Measurements from ENCODE around the gene MED13L. TPM values are rescaled to one million over a fixed set of nuclear protein-coding genes. Genes with fewer than 3 reads are reported as not detected.

MED13L gene
- total RNA-seq, 1 experiment from 2014 or later = 94.1 TPM

DNA sequence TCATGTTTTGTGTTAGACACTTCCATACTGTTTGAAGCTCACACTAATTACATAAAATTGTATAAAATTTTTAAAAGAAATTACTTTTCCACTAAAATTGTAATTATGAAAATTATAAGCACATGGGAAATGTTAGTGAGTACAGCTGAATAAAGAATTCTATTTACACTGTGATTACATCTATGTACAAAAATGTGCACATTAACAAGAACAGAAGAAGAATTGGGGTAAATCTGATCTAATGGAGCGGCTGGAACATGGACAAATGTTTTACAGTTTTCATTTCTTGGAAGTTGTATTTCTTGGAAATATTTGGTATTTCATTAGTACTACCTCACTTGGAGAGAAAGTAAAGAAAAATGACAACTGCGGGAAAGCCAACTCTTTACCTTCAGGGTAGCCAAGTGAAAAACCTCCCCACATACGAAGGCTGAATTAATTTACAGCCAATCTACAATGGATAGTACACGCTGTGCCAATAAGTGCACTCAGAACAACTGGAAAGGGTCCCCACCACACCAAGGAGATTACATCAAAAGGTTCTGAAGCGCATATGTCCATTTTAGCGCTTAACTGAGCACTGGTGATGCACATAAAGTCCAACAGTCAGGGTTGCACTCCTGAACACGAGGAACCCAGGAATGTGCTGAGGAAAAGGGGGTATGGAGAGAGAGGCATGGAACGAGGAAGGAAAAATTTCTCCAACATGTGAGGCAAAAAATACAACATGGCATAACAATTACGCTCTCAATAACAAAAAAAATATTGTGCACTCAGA lies 17.5 kb downstream of the MED13L start:
- CTCF ChIA-PET = no interaction called here
- Histone ChIP-seq H3K36me3 (ENCODE audit: insufficient read depth, low read length, poor library complexity, severe bottlenecking) (no peaks in the 10 kb centered on the region), H3K4me1 (ENCODE audit: insufficient read depth, low read length, poor library complexity, severe bottlenecking) (peaks cover 50% of the 10 kb centered on the region), H3K27ac (ENCODE audit: low read depth, low read length, poor library complexity, severe bottlenecking) (no peak overlapping the region), H3K9me3 (ENCODE audit: low read depth, low read length, poor library complexity, severe bottlenecking) (no peaks in the 10 kb centered on the region), H3K27me3 (replicated peaks; ENCODE audit: insufficient read depth, low read depth, low read length, poor library complexity) (no peaks in the 10 kb centered on the region), H3K4me3 (ENCODE audit: low read depth, low read length, poor library complexity, severe bottlenecking) (no peak overlapping the region)
- DNase-seq (ENCODE audit: low spot score) = no peak
- TF ChIP-seq EZH2 (IDR thresholded peaks at IDR 0.05; ENCODE audit: borderline replicate concordance, low read depth, low read length, poor library complexity, severe bottlenecking) = no peak
- TF ChIP-seq, protein P1, sequence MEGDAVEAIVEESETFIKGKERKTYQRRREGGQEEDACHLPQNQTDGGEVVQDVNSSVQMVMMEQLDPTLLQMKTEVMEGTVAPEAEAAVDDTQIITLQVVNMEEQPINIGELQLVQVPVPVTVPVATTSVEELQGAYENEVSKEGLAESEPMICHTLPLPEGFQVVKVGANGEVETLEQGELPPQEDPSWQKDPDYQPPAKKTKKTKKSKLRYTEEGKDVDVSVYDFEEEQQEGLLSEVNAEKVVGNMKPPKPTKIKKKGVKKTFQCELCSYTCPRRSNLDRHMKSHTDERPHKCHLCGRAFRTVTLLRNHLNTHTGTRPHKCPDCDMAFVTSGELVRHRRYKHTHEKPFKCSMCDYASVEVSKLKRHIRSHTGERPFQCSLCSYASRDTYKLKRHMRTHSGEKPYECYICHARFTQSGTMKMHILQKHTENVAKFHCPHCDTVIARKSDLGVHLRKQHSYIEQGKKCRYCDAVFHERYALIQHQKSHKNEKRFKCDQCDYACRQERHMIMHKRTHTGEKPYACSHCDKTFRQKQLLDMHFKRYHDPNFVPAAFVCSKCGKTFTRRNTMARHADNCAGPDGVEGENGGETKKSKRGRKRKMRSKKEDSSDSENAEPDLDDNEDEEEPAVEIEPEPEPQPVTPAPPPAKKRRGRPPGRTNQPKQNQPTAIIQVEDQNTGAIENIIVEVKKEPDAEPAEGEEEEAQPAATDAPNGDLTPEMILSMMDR (conservative IDR thresholded peaks at IDR 0.05; ENCODE audit: low read depth, low read length) = no peak
- BruUV-seq (replicated peaks) = no TSS peak
- POLR2A ChIA-PET (ENCODE audit: low non-redundant PET) = no interaction called here
- intact Hi-C loops (cut with micrococcal nuclease; ENCODE audit: unreplicated experiment) = no loop called here

DNA sequence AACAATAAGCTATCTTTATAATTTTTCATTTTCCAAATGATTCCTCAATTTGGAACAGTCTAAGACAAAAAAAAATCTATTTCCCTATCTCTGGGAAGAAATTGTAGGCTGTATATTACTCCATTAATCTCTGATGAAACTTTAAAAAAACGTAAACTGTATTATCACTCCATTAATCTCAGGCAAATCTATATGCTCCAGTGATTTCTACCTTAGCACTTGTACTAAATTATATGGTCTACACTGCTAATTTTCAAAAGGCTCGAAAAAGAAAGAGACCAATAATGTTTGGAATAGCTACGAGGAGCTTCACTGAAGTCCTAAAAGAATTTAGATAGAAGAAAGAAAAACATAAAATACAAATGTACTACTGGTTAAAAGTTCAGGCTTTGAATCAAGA lies 19.7 kb downstream of the MED13L start:
- peaks cover 2% of the 10 kb centered on the region for H3K9me3 ChIP-seq (ENCODE audit: low read depth, low read length, poor library complexity, severe bottlenecking)
- no peaks in the 10 kb centered on the region for H3K36me3 ChIP-seq (ENCODE audit: insufficient read depth, low read length, poor library complexity, severe bottlenecking)
- no peak for DNase-seq (ENCODE audit: low spot score)
- no peak for TF ChIP-seq EZH2 (IDR thresholded peaks at IDR 0.05; ENCODE audit: borderline replicate concordance, low read depth, low read length, poor library complexity, severe bottlenecking)
- TF ChIP-seq, protein P1 (conservative IDR thresholded peaks at IDR 0.05; ENCODE audit: low read depth, low read length) = no peak
- CTCF ChIA-PET = no interaction called here
- no peaks in the 10 kb centered on the region for H3K27me3 ChIP-seq (replicated peaks; ENCODE audit: insufficient read depth, low read depth, low read length, poor library complexity)
- intact Hi-C loops (cut with micrococcal nuclease; ENCODE audit: unreplicated experiment) = no loop called here
- no peak overlapping the region for H3K27ac ChIP-seq (ENCODE audit: low read depth, low read length, poor library complexity, severe bottlenecking)
- peaks cover 30% of the 10 kb centered on the region for H3K4me1 ChIP-seq (ENCODE audit: insufficient read depth, low read length, poor library complexity, severe bottlenecking)
- no TSS peak for BruUV-seq (replicated peaks)
- POLR2A ChIA-PET (ENCODE audit: low non-redundant PET) = interaction anchor here (0.6 kb wide), 1 partner anchor 267 kb away, joined by 4 read pairs; no protein-coding TSS in a partner anchor
- H3K4me3 ChIP-seq (ENCODE audit: low read depth, low read length, poor library complexity, severe bottlenecking) = no peak overlapping the region

DNA sequence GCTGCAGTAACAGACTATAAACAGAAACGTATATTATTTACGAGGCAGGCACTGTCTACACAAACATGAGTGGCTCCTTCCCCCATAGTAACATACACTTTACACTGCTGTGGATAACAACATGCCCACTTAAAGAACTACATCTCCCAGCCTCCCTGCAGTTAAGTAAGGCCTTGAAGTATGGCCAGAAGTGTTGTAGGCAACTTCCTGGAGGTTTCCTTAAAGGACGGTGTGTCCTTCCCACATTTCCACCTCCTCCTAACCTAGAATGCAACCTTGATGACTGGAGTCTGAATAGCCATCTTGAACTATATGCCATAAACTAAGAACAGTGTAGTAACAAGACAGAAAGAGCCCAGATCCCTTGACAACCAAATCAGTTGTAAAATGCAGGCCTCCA lies 20.3 kb downstream of the MED13L start:
- H3K36me3 ChIP-seq (ENCODE audit: insufficient read depth, low read length, poor library complexity, severe bottlenecking) = no peaks in the 10 kb centered on the region
- ChIA-PET POLR2A (ENCODE audit: low non-redundant PET) (interaction anchor here (0.6 to 0.7 kb wide), 2 partner anchors 267 to 356 kb away, joined by 4 to 10 read pairs; no protein-coding TSS in a partner anchor), CTCF (no interaction called here)
- intact Hi-C loops (cut with micrococcal nuclease; ENCODE audit: unreplicated experiment) = no loop called here
- H3K4me3 ChIP-seq (ENCODE audit: low read depth, low read length, poor library complexity, severe bottlenecking) = no peak overlapping the region
- DNase-seq (ENCODE audit: low spot score) = peak; percentile 53
- H3K9me3 ChIP-seq (ENCODE audit: low read depth, low read length, poor library complexity, severe bottlenecking) = peaks cover 7% of the 10 kb centered on the region
- no peaks in the 10 kb centered on the region for H3K27me3 ChIP-seq (replicated peaks; ENCODE audit: insufficient read depth, low read depth, low read length, poor library complexity)
- no peak for TF ChIP-seq EZH2 (IDR thresholded peaks at IDR 0.05; ENCODE audit: borderline replicate concordance, low read depth, low read length, poor library complexity, severe bottlenecking)
- TF ChIP-seq, protein P1 (conservative IDR thresholded peaks at IDR 0.05; ENCODE audit: low read depth, low read length) = no peak
- H3K4me1 ChIP-seq (ENCODE audit: insufficient read depth, low read length, poor library complexity, severe bottlenecking) = peaks cover 27% of the 10 kb centered on the region
- no peak overlapping the region for H3K27ac ChIP-seq (ENCODE audit: low read depth, low read length, poor library complexity, severe bottlenecking)
- BruUV-seq (replicated peaks) = no TSS peak

Data from A673 (cell line).